ENCODE results near the gene OR13J1. TPM values are rescaled to one million over a fixed set of nuclear protein-coding genes. Genes with fewer than 3 reads are reported as not detected.

OR13J1 gene, protein sequence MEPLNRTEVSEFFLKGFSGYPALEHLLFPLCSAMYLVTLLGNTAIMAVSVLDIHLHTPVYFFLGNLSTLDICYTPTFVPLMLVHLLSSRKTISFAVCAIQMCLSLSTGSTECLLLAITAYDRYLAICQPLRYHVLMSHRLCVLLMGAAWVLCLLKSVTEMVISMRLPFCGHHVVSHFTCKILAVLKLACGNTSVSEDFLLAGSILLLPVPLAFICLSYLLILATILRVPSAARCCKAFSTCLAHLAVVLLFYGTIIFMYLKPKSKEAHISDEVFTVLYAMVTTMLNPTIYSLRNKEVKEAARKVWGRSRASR
- not detected in 2 replicates for total RNA-seq

DNA sequence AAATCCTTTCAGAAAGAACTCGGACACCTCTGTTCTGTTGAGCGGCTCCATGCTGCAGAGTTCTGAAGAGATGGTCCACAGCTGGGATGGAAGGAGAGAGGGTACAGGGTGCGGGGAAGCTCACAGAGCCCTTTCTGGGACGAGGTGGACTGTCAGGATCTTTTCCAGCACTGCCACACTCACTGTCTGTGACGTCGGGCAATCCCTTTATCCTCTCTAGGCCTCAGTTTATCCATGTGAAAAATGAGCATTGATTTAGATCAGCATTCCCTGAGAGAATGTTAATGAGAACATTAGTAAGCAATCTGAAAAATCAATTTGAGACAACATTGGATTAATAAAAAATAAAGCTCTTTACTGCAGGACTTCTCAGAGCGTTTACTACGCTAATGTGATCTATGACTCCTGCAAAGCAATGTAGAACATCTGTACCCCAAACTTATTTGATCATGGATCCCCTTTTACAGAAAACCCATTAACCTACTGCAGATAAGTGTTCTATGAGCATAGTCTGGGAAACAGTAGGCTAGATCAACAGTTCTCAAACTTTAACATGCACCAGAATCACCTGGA lies at the start of gene OR13J1:
Gene OR13J1, minus strand, starts transcription at position 51 of the 573 bp plus-strand sequence. Its CDS starts 0 bp downstream, at position 51.

DNA sequence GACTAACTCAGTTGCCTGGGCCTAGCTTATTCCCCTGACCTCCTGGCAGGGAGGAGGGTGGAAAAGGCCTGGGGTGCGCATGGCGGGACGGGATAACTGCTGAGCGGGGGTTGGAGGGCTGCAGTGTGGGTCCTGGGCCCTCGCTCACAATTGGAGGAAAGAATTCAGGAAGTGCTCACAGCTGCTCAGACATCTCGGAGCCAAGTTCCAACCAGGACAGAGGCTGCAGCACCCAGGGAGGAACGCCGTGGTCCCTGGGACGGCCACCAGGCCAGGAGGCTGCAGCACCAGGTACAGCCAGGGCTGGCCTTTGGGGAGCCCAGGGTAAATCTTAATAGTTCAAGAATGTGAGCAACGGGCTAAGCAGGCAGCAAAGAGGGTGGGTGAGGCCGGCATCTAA lies 39.1 kb upstream of the OR13J1 start, which contains the start of gene SPAAR:
Gene SPAAR, plus strand, starts transcription at position 217 of the 400 bp plus-strand sequence. CDS start 974 bp downstream, outside the sequence.

DNA sequence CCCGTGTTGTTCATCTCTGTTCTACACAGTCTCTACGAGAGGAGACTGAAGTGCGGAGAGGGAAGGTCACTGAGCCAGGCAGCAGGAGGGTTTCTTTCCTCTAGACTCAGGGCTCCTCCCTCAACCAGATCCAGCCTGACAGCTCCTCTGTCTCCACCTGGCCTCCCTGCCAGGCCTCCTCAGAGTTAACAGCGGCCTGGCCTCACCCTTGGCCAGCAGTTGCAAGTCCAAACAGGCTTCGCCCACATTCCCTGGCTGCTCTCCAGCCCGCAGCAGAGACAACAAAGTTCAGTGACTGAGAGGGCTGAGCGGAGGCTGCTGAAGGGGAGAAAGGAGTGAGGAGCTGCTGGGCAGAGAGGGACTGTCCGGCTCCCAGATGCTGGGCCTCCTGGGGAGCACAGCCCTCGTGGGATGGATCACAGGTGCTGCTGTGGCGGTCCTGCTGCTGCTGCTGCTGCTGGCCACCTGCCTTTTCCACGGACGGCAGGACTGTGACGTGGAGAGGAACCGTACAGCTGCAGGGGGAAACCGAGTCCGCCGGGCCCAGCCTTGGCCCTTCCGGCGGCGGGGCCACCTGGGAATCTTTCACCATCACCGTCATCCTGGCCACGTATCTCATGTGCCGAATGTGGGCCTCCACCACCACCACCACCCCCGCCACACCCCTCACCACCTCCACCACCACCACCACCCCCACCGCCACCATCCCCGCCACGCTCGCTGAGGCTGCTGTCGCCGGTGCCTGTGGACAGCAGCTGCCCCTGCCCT lies 35.9 kb upstream of the OR13J1 start, which contains the start of gene HRCT1:
Gene HRCT1, plus strand, starts transcription at position 291 of the 768 bp plus-strand sequence. Its CDS starts 86 bp downstream, at position 377.

DNA sequence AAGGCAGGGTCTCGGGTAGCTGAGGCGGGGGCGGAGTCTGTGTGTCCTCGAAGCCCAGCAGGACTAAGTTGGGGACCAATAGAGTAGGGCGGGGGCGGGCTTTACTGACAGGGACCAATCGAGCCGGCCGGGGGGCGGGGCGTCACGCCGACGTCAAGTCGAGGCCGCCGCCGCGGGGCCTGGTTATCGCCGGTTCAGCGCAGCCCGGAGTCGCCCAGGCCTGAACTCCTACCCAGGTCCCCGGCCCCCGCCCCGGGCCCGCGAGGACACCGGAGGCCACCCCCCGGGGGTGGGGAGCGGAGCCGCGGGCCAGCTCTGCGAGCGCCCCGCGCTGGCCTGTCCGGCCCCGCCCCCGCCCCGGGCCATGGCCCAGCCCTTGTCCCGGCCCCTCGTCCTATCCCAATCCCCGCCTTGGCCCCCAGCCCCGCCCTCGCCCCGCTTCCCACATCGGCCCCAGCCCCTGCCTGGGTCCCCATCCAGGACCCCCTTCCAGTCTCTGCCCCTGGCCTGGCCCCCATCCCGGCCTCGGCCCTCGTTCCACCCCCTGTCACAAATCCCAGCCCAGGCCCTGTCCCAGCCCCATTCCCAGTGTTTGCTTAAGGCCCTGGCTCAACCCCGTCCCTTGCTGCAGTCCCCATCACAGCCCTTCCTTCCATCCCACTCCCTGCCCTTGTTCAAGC lies 41.0 kb downstream of the OR13J1 start, which contains the start of gene TMEM8B:
Gene TMEM8B, plus strand, starts transcription at position 145 of the 680 bp plus-strand sequence. Its CDS starts 220 bp downstream, at position 365.

DNA sequence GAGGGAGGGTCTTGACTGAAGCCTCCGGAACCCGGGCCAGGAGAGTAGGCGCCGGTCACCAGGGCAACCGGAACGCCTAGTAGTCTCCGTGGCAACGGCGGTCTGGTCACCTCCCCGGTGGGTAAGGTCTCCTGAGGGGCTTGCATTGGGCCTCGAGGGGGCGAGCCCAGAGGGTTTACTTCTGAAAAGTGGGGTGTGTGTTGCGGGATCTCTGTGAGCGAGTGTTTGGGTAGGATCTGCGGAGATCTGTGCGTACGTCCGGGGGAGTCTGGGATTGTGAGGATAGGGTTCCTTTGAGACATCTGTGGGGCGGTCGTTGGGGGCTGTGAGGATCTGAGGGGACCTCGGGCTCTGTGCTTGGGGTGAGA lies 41.5 kb downstream of the OR13J1 start, which contains the start of gene FAM221B:
Gene FAM221B, minus strand, starts transcription at position 17 of the 368 bp plus-strand sequence. CDS start 2,571 bp downstream, outside the sequence.

Other genes starting within 250 kb of the OR13J1 start
- gene SIT1, start 219.5 kb downstream of the OR13J1 start, total RNA-seq: not detected in 2 replicates
- 1,205 and 1,810 TPM in 2 replicates for gene RMRP, start 212.4 kb downstream of the OR13J1 start, total RNA-seq
- 17.2 and 18.8 TPM in 2 replicates for gene CCDC107, start 212.1 kb downstream of the OR13J1 start, total RNA-seq
- 7.8 and 23.5 TPM in 2 replicates for gene ARHGEF39, start 205.2 kb downstream of the OR13J1 start, total RNA-seq
- gene CA9, start 196.5 kb downstream of the OR13J1 start, total RNA-seq: 0.23 and 2.1 TPM in 2 replicates
- gene TPM2, start 180.5 kb downstream of the OR13J1 start, total RNA-seq: 53.1 and 157 TPM in 2 replicates
- gene TLN1, start 138.2 kb downstream of the OR13J1 start, total RNA-seq: 141 and 149 TPM in 2 replicates
- gene CREB3, start 137.7 kb downstream of the OR13J1 start, total RNA-seq: 47.2 and 49.3 TPM in 2 replicates
- 17.4 and 17.6 TPM in 2 replicates for gene GBA2, start 121.2 kb downstream of the OR13J1 start, total RNA-seq
- 13.8 and 19.1 TPM in 2 replicates for gene RGP1, start 121.1 kb downstream of the OR13J1 start, total RNA-seq
- gene MSMP, start 116.1 kb downstream of the OR13J1 start, total RNA-seq: not detected in 2 replicates
- gene NPR2, start 78.8 kb downstream of the OR13J1 start, total RNA-seq: 6.2 and 14.6 TPM in 2 replicates
- 0.04 TPM in 1 of 2 replicates, not detected in the other for gene SPAG8, start 58.1 kb downstream of the OR13J1 start, total RNA-seq
- gene HINT2, start 55.4 kb downstream of the OR13J1 start, total RNA-seq: 25.4 and 28.3 TPM in 2 replicates
- not detected in 2 replicates for gene FAM221B, start 41.7 kb downstream of the OR13J1 start, total RNA-seq
- 1.1 and 3.7 TPM in 2 replicates for gene TMEM8B, start 41.2 kb downstream of the OR13J1 start, total RNA-seq
- gene HRCT1, start 35.8 kb upstream of the OR13J1 start, total RNA-seq: 0.68 and 1.0 TPM in 2 replicates
- not detected in 2 replicates for gene SPAAR, start 39.1 kb upstream of the OR13J1 start, total RNA-seq
- not detected in 2 replicates for gene OR2S2, start 87.8 kb upstream of the OR13J1 start, total RNA-seq
- gene RECK, start 166.5 kb upstream of the OR13J1 start, total RNA-seq: 1.7 and 3.2 TPM in 2 replicates